B cell (primary cell): ENCODE data around the gene FBXO41. TPM values are rescaled to one million over a fixed set of nuclear protein-coding genes. Genes with fewer than 3 reads are reported as not detected.

Experiments
- ATAC-seq: fragments of 200-7000 bp; cut with Tn5 transposase; one replicate; pipeline ENCODE4 v1.10.0; 2021; ENCODE audit warnings: low read depth, mild to moderate bottlenecking, moderate number of reproducible peaks, moderate library complexity
- CTCF ChIA-PET: fragments of 350-600 bp; sonication (Branson Sonifier 250); formaldehyde crosslinking; loops from one replicate; lab custom pipeline; 2021; ENCODE audit warnings: antibody characterized with exemption, inconsistent platforms; lab: Charles Lee
- POLR2A ChIA-PET: fragments of 350-600 bp; sonication (Branson Sonifier 250); formaldehyde crosslinking; loops from one replicate; lab custom pipeline; 2021; ENCODE audit warnings: antibody characterized with exemption; lab: Charles Lee
- DNase-seq: peaks from one replicate; pipeline ENCODE4 v3.0.0; 2013
- H2AFZ ChIP-seq: 2 replicates; pipeline ENCODE4 v1.6.1; 2012; ENCODE audit warnings: mild to moderate bottlenecking, low read depth, low read length; ENCODE audit not compliant: insufficient read depth, poor library complexity, severe bottlenecking
- H3K27ac ChIP-seq, 2 donors: 1 replicate in 1 of 2; 2 replicates in 1 of 2; pipeline ENCODE4 v1.5.1; 2012 to 2013; ENCODE audit warnings: low read length in 2 of 2, mild to moderate bottlenecking in 2 of 2, moderate library complexity in 1 of 2
- H3K27me3 ChIP-seq, 4 experiments: fragments of 200-600 bp in 1 of 4; sonication (generic) in 1 of 4; replicated peaks in 1 of 4; 1 replicate in 2 of 4; 2 replicates in 2 of 4; pipeline versions ENCODE4 v1.6.1 to v1.7.0; 2013 to 2016; ENCODE audit warnings: low read length in 3 of 4, mild to moderate bottlenecking in 2 of 4, mixed read lengths in 1 of 4, moderate library complexity in 1 of 4; ENCODE audit not compliant: insufficient read depth in 4 of 4, control insufficient read depth in 3 of 4; ENCODE audit errors: control extremely low read depth in 1 of 4
- H3K36me3 ChIP-seq, 2 experiments: replicated peaks in 1 of 2; 1 replicate in 1 of 2; 2 replicates in 1 of 2; pipeline versions ENCODE4 v1.6.1 to v1.7.1; 2013; ENCODE audit warnings: low read length in 1 of 2; ENCODE audit not compliant: insufficient read depth in 2 of 2, control insufficient read depth in 1 of 2; ENCODE audit errors: control extremely low read depth in 1 of 2, extremely low read depth in 1 of 2
- H3K4me1 ChIP-seq, 2 donors: fragments of 200-600 bp in 1 of 2; sonication (generic) in 1 of 2; 1 replicate in 1 of 2; 2 replicates in 1 of 2; pipeline versions ENCODE4 v1.5.1 to v1.6.1; 2013 to 2017; ENCODE audit warnings: low read length in 2 of 2; ENCODE audit not compliant: control insufficient read depth in 2 of 2, insufficient read depth in 2 of 2
- H3K4me2 ChIP-seq: replicated peaks from 2 replicates; pipeline ENCODE3; 2012; ENCODE audit warnings: mild to moderate bottlenecking, low read depth, low read length; ENCODE audit not compliant: poor library complexity, severe bottlenecking
- H3K4me3 ChIP-seq, 5 experiments: fragments of 200-600 bp in 1 of 5; sonication (generic) in 1 of 5; 1 replicate in 3 of 5; 2 replicates in 2 of 5; pipeline versions ENCODE4 v1.5.1 to v1.7.0; 2011 to 2016; ENCODE audit warnings: low read length in 4 of 5, mild to moderate bottlenecking in 4 of 5, low read depth in 2 of 5, control low read depth in 1 of 5, moderate library complexity in 1 of 5; ENCODE audit not compliant: insufficient read depth in 1 of 5; ENCODE audit errors: control extremely low read depth in 1 of 5, extremely low read depth in 1 of 5
- H3K79me2 ChIP-seq: fragments of 200-600 bp; sonication (generic); one replicate; pipeline ENCODE4 v1.6.0; 2016; ENCODE audit warnings: low read length; ENCODE audit not compliant: control insufficient read depth, insufficient read depth
- H3K9ac ChIP-seq: fragments of 200-600 bp; sonication (generic); 2 replicates; pipeline ENCODE4 v1.6.1; 2017; ENCODE audit warnings: mild to moderate bottlenecking, low read length, moderate library complexity
- H3K9me3 ChIP-seq, 3 donors: one replicate each; pipeline versions ENCODE4 v1.6.1 to v1.7.1; 2013; ENCODE audit warnings: low read length in 2 of 3; ENCODE audit not compliant: control insufficient read depth in 2 of 3, insufficient read depth in 1 of 3; ENCODE audit errors: control extremely low read depth in 1 of 3
- H4K20me1 ChIP-seq: 2 replicates; pipeline ENCODE4 v1.6.0; 2012; ENCODE audit warnings: mild to moderate bottlenecking, low read length; ENCODE audit not compliant: insufficient read depth, control insufficient read depth, poor library complexity, severe bottlenecking
- H3K27ac Mint-ChIP-seq: one replicate; pipeline ENCODE4 v1.8.0; 2021; ENCODE audit warnings: mixed read lengths
- H3K27me3 Mint-ChIP-seq: one replicate; pipeline ENCODE4 v1.8.0; 2021; ENCODE audit warnings: mixed read lengths
- H3K4me1 Mint-ChIP-seq: one replicate; pipeline ENCODE4 v1.8.0; 2021; ENCODE audit warnings: mixed read lengths
- H3K4me3 Mint-ChIP-seq: one replicate; pipeline ENCODE4 v1.8.0; 2021; ENCODE audit warnings: mixed read lengths
- H3K9me3 Mint-ChIP-seq: one replicate; pipeline ENCODE4 v1.8.0; 2022; ENCODE audit warnings: mixed read lengths; ENCODE audit not compliant: insufficient read depth
- EZH2 ChIP-seq: IDR thresholded peaks from 2 replicates; pipeline ENCODE4 v1.6.1; 2012; ENCODE audit warnings: borderline replicate concordance, low read depth, mild to moderate bottlenecking, moderate library complexity, low read length; ENCODE audit not compliant: insufficient read depth, poor library complexity, severe bottlenecking
- WGBS: methylation state at CpG from one replicate; pipeline ENCODE4 v1.1.5; 2013; ENCODE audit warnings: missing lambda C conversion rate; ENCODE audit not compliant: insufficient coverage; 5-methylcytosine and 5-hydroxymethylcytosine counted together
- intact Hi-C: fragments of 100-400 bp; cut with micrococcal nuclease; formaldehyde crosslinking; loops from one replicate; pipeline ENCODE4 v1.10.0; 2022
- polyA plus RNA-seq: library from polyadenylated mRNA; depleted of rRNA; stranded (reverse); fragments of >200 nt; gene quantifications from 2 replicates; pipeline ENCODE4 v1.2.3, GENCODE V29; 2012
- total RNA-seq, 2 donors: library from RNA; stranded (reverse); fragments of 120-200 nt in 1 of 2; gene quantifications; 1 replicate in 1 of 2; 2 replicates in 1 of 2; pipeline versions ENCODE4 v1.2.3 to v1.2.4, GENCODE V29; 2013 to 2022
- TF ChIP-seq, protein P1 (sequence below): fragments of 200-600 bp; IDR thresholded peaks from one replicate; pipeline ENCODE4 v1.8.0; 2022; ENCODE audit warnings: antibody characterized with exemption, mild to moderate bottlenecking

Gene FBXO41
- total and polyA plus RNA-seq, 2 donors (not counting 1 experiment from before 2014, with no cell fraction given), result 25.2 to 29.6 TPM

- CTCF ChIA-PET, result no interaction called here
- Histone ChIP-seq H3K36me3 (no peaks in the 10 kb centered on the region), H2AFZ (no peak overlapping the region), H3K9me3 (peaks cover 3 to 7% (median 5%) of the 10 kb centered on the region in 3 donors), H3K4me3 (no peak overlapping the region), H3K4me1 (peaks cover 9 to 17% of the 10 kb centered on the region in 2 donors), H4K20me1 (no peaks in the 10 kb centered on the region), H3K4me2 (no peak overlapping the region), H3K27ac (no peak overlapping the region), H3K27me3 (peaks cover 2 to 63% (median 56%) of the 10 kb centered on the region in 4 experiments), H3K79me2 (no peaks in the 10 kb centered on the region), H3K9ac (no peak overlapping the region)
- H3K4me3 Mint-ChIP-seq, result no peak overlapping the region
- intact Hi-C loops, result no loop called here
- 83% methylated on average over 1 of the region's 4 CpGs for WGBS
- no peak for TF ChIP-seq EZH2
- TF ChIP-seq, protein P1, sequence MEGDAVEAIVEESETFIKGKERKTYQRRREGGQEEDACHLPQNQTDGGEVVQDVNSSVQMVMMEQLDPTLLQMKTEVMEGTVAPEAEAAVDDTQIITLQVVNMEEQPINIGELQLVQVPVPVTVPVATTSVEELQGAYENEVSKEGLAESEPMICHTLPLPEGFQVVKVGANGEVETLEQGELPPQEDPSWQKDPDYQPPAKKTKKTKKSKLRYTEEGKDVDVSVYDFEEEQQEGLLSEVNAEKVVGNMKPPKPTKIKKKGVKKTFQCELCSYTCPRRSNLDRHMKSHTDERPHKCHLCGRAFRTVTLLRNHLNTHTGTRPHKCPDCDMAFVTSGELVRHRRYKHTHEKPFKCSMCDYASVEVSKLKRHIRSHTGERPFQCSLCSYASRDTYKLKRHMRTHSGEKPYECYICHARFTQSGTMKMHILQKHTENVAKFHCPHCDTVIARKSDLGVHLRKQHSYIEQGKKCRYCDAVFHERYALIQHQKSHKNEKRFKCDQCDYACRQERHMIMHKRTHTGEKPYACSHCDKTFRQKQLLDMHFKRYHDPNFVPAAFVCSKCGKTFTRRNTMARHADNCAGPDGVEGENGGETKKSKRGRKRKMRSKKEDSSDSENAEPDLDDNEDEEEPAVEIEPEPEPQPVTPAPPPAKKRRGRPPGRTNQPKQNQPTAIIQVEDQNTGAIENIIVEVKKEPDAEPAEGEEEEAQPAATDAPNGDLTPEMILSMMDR, result no peak
- H3K27me3 Mint-ChIP-seq, result peaks cover 63% of the 10 kb centered on the region
- peaks cover 8% of the 10 kb centered on the region for H3K4me1 Mint-ChIP-seq
- no peak overlapping the region for H3K27ac Mint-ChIP-seq
- H3K9me3 Mint-ChIP-seq, result no peaks in the 10 kb centered on the region
- POLR2A ChIA-PET, result no interaction called here
- DNase-seq, result no peak
- no peak for ATAC-seq
These were observed 13.3 kb upstream of the FBXO41 start for GRCh38 chr2:73297586-73297985.

- Histone ChIP-seq H3K4me3 (no peak overlapping the region), H3K27me3 (peaks cover 2 to 67% (median 60%) of the 10 kb centered on the region in 4 experiments), H3K79me2 (no peaks in the 10 kb centered on the region), H3K36me3 (no peaks in the 10 kb centered on the region), H3K9ac (no peak overlapping the region), H3K9me3 (peaks cover 3 to 10% (median 7%) of the 10 kb centered on the region in 3 donors), H3K4me1 (peaks cover 14 to 22% of the 10 kb centered on the region in 2 donors), H3K4me2 (no peak overlapping the region), H3K27ac (no peak overlapping the region), H2AFZ (no peak overlapping the region), H4K20me1 (no peaks in the 10 kb centered on the region)
- Mint-ChIP-seq H3K9me3 (no peaks in the 10 kb centered on the region), H3K4me1 (peaks cover 10% of the 10 kb centered on the region), H3K27ac (no peak overlapping the region), H3K4me3 (no peak overlapping the region), H3K27me3 (peaks cover 59% of the 10 kb centered on the region)
- intact Hi-C loops, result no loop called here
- POLR2A ChIA-PET, result no interaction called here
- 10% methylated on average over 2 of the region's 2 CpGs for WGBS
- no peak for TF ChIP-seq EZH2
- TF ChIP-seq, protein P1, result no peak
- CTCF ChIA-PET, result no interaction called here
- DNase-seq (no peak), ATAC-seq (no peak)
These were observed 12.9 kb upstream of the FBXO41 start for GRCh38 chr2:73297151-73297559.
